ENCODE measurements around the gene DLG3.

GRCh38 chrX:70552130-70552704, 107.6 kb downstream of the DLG3 start:
- TF ChIP-seq ZNF24 (IDR thresholded peaks at IDR 0.05) (no peak), SREBF1 (IDR thresholded peaks at IDR 0.05; ENCODE audit: low read length) (no peak), YY1 (IDR thresholded peaks at IDR 0.05; ENCODE audit: low read depth, low read length) (no peak)
